ENCODE data around the gene NUTM2D.
"Not testable (repeated sequence)": the region's sequence is repeated elsewhere in the genome, so short reads cannot be mapped to it uniquely, and the experiment has no call there.

Gene NUTM2D

GRCh38 chr10:87357444-87357843, at the start of gene NUTM2D:
Gene NUTM2D, plus strand, starts transcription at chr10:87357744. Its CDS starts 522 bp downstream, at chr10:87358266.
- DNase-seq = not testable (repeated sequence)

- DNase-seq = not testable (repeated sequence)
Measured at GRCh38 chr10:87308702-87309101, 48.8 kb upstream of the NUTM2D start.

GRCh38 chr10:87309657-87310056, 47.9 kb upstream of the NUTM2D start:
- not testable (repeated sequence) for DNase-seq

DNA sequence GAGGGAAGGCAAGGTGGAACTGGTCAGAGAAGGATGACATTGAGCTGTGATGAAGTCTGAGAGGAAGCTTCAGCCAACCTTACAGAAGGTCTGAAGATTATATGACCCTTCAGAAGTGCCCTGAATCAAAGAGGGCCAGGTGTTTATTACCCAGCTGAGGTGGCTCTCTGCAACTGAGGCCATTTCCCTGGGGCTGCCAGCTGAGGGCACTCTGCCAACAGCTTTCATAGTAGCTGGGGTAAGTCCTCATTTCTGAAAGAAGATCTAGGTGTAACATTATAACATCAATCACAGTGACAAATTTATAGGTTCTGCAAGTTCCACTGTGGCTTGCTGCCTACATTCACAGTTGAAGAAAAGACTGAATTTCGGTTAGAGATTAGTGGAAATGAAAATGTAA, 46.0 kb upstream of the NUTM2D start:
- DNase-seq = not testable (repeated sequence)

GRCh38 chr10:87313649-87314359, 43.7 kb upstream of the NUTM2D start:
- not testable (repeated sequence) for DNase-seq

GRCh38 chr10:87314360-87314973, 43.1 kb upstream of the NUTM2D start:
- DNase-seq = not testable (repeated sequence)

DNA sequence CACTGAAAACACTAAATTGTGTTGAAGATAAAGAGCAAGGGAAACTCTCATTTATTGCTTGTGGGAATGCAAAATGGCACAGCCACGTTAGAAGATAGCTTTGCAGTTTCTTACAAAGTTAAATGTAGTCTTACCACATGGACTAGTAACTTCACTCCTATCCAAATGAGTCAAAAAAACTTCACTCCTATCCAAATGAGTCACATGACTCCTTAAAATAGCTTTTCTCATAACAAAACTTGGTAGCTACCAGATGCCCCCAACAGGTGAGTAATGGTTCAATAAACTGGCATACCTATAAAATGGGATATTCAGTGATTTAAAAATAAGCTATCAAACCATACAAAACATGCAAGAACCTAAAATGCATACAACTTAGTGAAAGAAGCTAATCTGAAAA, 36.0 kb upstream of the NUTM2D start:
- DNase-seq = not testable (repeated sequence)

- not testable (repeated sequence) for DNase-seq
Measured at GRCh38 chr10:87324559-87324958, 33.0 kb upstream of the NUTM2D start.

GRCh38 chr10:87327958-87328357, 29.6 kb upstream of the NUTM2D start:
- not testable (repeated sequence) for DNase-seq

DNA sequence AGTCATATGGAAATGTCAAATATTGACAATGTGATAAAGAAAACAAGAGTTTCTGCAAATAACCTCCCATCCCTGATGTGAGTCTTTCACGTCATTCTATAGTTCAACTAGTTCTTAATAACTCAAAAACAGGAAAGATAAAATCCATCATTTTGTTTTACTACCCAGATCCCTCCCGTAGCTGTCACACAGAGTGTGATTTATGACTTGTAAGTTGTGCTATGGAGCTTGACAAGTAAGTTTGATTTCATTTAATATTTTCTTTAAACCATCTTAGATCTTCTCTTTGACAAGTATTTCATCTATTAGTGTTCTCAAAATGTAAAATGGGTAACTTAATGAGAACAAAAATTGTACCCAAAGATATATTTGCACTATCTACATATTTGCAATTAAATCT, 28.4 kb upstream of the NUTM2D start:
- not testable (repeated sequence) for DNase-seq

DNA sequence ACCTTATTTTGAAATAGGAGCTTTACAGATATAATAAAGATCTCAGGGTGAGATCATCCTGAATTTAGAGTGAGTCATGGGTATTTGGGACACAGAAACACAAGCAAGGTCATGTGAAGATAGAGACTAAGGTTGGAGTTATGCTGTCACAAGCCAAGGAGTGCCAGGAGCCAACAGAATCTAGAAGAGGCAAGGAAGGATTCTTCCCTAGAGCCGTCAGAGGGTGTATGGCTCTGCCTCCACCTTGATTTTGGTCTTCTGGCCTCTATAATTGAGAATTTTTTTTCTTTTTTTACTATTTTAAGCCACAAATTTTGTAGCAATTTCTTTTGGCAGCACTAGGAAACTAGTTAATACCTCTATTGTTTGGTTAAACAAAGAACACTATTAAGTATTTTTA, 24.9 kb upstream of the NUTM2D start:
- not testable (repeated sequence) for DNase-seq

DNA sequence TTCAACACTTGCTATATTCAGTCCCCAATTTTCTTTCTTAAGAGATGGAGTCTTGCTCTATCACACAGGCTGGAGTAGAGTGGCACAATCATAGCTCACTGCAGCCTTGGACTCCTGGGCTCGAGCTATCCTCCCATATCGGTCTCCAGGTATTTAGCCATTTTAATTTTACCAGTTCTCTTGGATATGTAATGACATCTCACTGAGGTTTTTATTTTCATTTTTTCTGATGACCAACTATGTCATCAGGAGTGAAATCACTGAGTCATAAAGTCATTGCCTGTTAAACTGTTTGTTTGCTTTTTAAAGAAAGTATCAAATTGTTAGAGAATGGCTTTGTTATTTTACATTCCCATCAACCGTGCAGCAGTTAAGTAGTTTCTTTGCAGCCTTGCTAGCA, 17.1 kb upstream of the NUTM2D start:
- DNase-seq = not testable (repeated sequence)

GRCh38 chr10:87341546-87342142, 15.9 kb upstream of the NUTM2D start:
- DNase-seq = peak; percentile 32

GRCh38 chr10:87342249-87342710, 15.3 kb upstream of the NUTM2D start:
- DNase-seq = peak; percentile 84

GRCh38 chr10:87342711-87343258, 14.8 kb upstream of the NUTM2D start:
- peak; percentile 85 for DNase-seq

DNA sequence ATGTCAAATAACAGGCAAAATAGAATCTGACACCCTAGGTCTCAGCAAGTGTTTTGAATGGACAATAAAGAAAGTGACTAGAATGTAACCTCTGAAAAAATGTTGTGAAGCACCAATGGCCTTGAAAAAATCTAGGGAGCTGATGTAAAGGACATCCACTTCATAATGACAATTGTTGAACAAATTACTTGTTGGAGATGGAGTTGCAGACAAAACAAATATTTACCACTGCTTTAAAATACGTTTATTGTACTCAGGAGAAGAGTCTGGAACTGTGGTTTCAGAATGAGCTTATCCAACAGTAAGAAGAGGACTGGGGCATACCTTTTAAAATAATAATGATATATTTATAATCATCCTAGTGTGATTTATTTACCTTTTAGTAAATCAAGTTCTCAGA, 11.8 kb upstream of the NUTM2D start:
- not testable (repeated sequence) for DNase-seq

DNA sequence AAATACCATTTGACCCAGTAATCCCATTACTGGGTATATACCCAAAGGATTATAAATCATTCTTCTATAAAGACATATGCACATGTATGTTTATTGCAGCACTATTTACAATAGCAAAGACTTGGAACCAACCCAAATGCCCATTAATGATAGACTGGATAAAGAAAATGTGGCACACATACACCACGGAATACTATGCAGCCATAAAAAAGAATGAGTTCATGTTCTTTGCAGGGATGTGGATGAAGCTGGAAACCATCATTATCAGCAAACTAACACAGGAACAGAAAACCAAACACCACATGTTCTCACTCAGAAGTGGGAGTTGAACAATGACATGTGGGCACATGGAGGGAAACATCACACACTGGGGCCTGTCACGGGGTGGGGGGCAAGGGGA, 7.4 kb upstream of the NUTM2D start:
- DNase-seq = not testable (repeated sequence)

- not testable (repeated sequence) for DNase-seq
Measured at GRCh38 chr10:87352825-87353224, 4.7 kb upstream of the NUTM2D start.

- not testable (repeated sequence) for DNase-seq
Measured at GRCh38 chr10:87355110-87355509, 2.4 kb upstream of the NUTM2D start.

GRCh38 chr10:87358159-87358558, 615 bp downstream of the NUTM2D start:
- not testable (repeated sequence) for DNase-seq

GRCh38 chr10:87369514-87370112, 12.1 kb downstream of the NUTM2D start:
- DNase-seq = not testable (repeated sequence)

- not testable (repeated sequence) for DNase-seq
Measured at GRCh38 chr10:87374091-87374490, 16.5 kb downstream of the NUTM2D start.

- not testable (repeated sequence) for DNase-seq
Measured at GRCh38 chr10:87379115-87379514, 21.6 kb downstream of the NUTM2D start.
